Prostate gland (tissue), 2 donors: ENCODE data around the gene FMN2.

Experiments
- CTCF ChIP-seq, 4 experiments: fragments of 200-600 bp in 2 of 4; fragments of 450-650 bp in 2 of 4; sonication (generic) in 2 of 4; IDR thresholded peaks; 1 replicate in 3 of 4; 2 replicates in 1 of 4; pipeline ENCODE4 v1.5.1; 2016 to 2019; ENCODE audit warnings: antibody characterized with exemption in 4 of 4, mild to moderate bottlenecking in 2 of 4, moderate library complexity in 2 of 4
- POLR2A ChIP-seq: fragments of 450-650 bp; IDR thresholded peaks from one replicate; pipeline ENCODE4 v1.6.1; 2016; ENCODE audit warnings: antibody characterized with exemption, mild to moderate bottlenecking
- POLR2AphosphoS5 ChIP-seq: sonication (generic); formaldehyde crosslinking; IDR thresholded peaks from one replicate; pipeline ENCODE4 v1.6.1; 2017; ENCODE audit warnings: antibody characterized with exemption

- TF ChIP-seq CTCF (IDR thresholded peaks at IDR 0.05) (no peak), POLR2A (no peak), POLR2AphosphoS5 (no peak)
These were observed 275.0 kb downstream of the FMN2 start for GRCh38 chr1:240366636-240367035.
